Body of pancreas (tissue), 4 donors: ENCODE results near the gene SEMA3F. TPM values are rescaled to one million over a fixed set of nuclear protein-coding genes. Genes with fewer than 3 reads are reported as not detected.

Experiments
- ATAC-seq: fragments of 150-250 bp; one replicate; pipeline ENCODE4 v1.9.1; 2016
- DNase-seq, 4 donors: peaks; one replicate each; pipeline ENCODE4 v3.0.0-alpha.2; 2019
- H3K27ac ChIP-seq, 4 donors: fragments of 200-600 bp; sonication (generic); 1 replicate in 3 of 4; 2 replicates in 1 of 4; pipeline versions ENCODE4 v1.5.1 to v1.6.1; 2016 to 2019; ENCODE audit warnings: mild to moderate bottlenecking in 1 of 4, mixed read lengths in 1 of 4, moderate library complexity in 1 of 4
- H3K27me3 ChIP-seq, 2 donors: fragments of 200-600 bp; sonication (generic); one replicate each; pipeline ENCODE4 v1.6.0; 2016; ENCODE audit warnings: mild to moderate bottlenecking in 1 of 2
- H3K36me3 ChIP-seq, 2 donors: fragments of 200-600 bp; sonication (generic); replicated peaks in 1 of 2; 2 replicates each; pipeline ENCODE4 v1.5.1; 2016; ENCODE audit warnings: low read depth in 2 of 2; ENCODE audit not compliant: insufficient read depth in 1 of 2
- H3K4me1 ChIP-seq: fragments of 200-600 bp; sonication (generic); one replicate; pipeline ENCODE4 v1.6.0; 2016
- H3K4me3 ChIP-seq, 2 donors: fragments of 200-600 bp; sonication (generic); 1 replicate in 1 of 2; 2 replicates in 1 of 2; pipeline ENCODE4 v1.5.1; 2016 to 2019
- H3K9me3 ChIP-seq, 3 donors: fragments of 200-600 bp; sonication (generic); 1 replicate in 2 of 3; 2 replicates in 1 of 3; pipeline ENCODE4 v1.5.1; 2016
- POLR2A ChIP-seq, 3 donors: fragments of 450-650 bp; IDR thresholded peaks; one replicate each; pipeline ENCODE4 v1.6.1; 2016; ENCODE audit warnings: antibody characterized with exemption in 3 of 3, mild to moderate bottlenecking in 2 of 3
- WGBS, 2 donors: methylation state at CpG; one replicate each; pipeline ENCODE4 v1.1.5; 2017; 5-methylcytosine and 5-hydroxymethylcytosine counted together
- intact Hi-C: fragments of 100-400 bp; cut with DNase I; formaldehyde crosslinking; loops from one replicate; pipeline ENCODE4 v1.15.1; 2023
- total RNA-seq, 2 donors: library from RNA; depleted of rRNA; stranded (reverse); fragments of >200 nt; gene quantifications; one replicate each; pipeline ENCODE4 v1.1.0, GENCODE V29; 2016
- TF ChIP-seq, protein P1 (sequence below), 7 experiments: fragments of 450-650 bp in 4 of 7; fragments of 200-600 bp in 3 of 7; sonication (generic) in 3 of 7; IDR thresholded peaks; one replicate each; pipeline ENCODE4 v1.5.1; 2016 to 2019; ENCODE audit warnings: antibody characterized with exemption in 7 of 7

The SEMA3F gene
- total RNA-seq, 2 donors from 2014 or later, result 5.2 to 25.4 TPM

DNA sequence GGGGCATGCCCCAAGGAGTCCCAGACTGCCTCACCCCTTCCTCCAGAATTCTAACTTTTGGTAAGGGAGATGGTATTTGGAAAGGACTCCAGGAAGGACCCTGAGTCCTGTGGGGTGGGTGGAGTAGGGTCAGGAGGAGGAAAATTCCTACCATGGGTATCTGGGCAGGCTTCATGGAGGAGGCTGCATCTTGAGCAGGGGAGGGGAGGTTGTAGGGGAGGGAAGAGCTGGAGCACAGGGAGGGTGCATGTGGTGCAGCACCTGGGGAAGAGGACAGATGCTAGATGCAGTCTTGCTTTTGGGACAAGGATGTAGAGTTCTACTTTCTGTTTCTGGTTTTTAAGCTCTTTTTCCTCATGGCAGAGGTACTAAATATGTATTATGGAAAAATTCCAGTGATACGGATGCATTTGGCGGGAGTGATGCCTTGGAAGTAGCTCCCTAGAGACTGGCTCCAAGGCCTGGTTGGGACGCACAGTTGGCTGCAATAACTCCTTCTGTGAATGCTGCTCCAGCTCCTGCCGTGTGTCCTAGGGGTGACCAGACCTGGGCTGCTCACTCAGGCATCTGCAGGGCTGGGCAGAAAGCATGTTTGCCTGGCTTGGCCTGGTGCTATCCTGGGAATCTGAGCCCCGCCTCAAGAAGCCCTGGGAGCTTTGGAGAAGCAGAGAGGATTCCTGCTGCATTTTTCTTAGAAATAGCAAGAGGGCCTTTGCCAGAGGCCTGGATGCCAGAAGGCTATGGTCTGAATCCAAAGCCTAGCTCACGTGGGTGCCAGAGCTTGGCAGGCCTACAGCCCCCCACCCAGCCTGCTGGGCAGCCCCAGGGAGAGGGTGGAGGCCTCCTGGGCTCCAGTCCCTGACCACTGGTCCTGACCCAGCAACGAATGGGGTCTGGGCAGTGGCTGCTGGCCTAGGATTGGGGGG lies 10.1 kb downstream of the SEMA3F start:
- DNase-seq (no peak), ATAC-seq (no peak)
- no peak for TF ChIP-seq POLR2A (IDR thresholded peaks at IDR 0.05)
- TF ChIP-seq, protein P1, sequence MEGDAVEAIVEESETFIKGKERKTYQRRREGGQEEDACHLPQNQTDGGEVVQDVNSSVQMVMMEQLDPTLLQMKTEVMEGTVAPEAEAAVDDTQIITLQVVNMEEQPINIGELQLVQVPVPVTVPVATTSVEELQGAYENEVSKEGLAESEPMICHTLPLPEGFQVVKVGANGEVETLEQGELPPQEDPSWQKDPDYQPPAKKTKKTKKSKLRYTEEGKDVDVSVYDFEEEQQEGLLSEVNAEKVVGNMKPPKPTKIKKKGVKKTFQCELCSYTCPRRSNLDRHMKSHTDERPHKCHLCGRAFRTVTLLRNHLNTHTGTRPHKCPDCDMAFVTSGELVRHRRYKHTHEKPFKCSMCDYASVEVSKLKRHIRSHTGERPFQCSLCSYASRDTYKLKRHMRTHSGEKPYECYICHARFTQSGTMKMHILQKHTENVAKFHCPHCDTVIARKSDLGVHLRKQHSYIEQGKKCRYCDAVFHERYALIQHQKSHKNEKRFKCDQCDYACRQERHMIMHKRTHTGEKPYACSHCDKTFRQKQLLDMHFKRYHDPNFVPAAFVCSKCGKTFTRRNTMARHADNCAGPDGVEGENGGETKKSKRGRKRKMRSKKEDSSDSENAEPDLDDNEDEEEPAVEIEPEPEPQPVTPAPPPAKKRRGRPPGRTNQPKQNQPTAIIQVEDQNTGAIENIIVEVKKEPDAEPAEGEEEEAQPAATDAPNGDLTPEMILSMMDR (IDR thresholded peaks at IDR 0.05), result no peak
- Histone ChIP-seq H3K27me3 (no peaks in the 10 kb centered on the region), H3K4me1 (peaks cover 4% of the 10 kb centered on the region), H3K4me3 (no peak overlapping the region), H3K9me3 (no peaks in the 10 kb centered on the region), H3K36me3 (no peaks in the 10 kb centered on the region), H3K27ac (peak overlapping the region in 1 of 4 donors; percentile 19)
- intact Hi-C loops, result no loop called here
- whole genome bisulfite sequencing, 2 donors, result 63 to 71% methylated on average over 4 to 7 of the region's 7 CpGs

DNA sequence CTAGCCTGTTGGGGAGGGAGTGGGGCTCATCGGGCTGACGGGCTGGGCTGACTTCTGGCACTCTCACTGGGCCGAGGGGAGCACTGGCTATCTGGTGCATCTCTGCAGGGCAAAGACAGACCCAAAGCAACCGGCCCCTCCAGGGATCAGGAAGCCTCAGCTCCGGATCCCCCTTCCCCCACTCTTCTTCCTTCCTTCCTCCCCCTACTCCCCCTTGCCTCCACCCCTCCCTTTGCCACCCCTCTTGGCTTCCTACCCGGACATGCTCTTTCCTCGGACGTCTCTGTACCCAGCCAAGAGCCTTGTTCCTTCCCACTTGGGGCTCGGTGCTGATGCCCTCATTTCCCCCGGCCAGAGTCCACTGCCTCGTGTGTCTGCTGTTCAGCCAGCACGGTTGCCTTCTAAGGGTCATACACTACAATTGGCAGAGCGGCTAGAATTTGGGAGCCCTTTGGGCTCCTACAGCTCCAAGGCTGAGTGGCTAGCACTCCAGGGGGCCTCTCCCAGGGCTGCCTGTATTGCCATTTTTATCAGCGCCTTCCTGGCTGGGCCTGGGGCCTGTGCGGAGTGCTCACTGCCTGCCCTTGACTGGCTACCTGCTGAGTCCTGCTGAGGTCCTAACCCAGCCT lies 10.9 kb downstream of the SEMA3F start:
- 73 to 75% methylated on average over 7 to 15 of the region's 15 CpGs for WGBS, 2 donors
- H3K4me1 ChIP-seq, result peaks cover 8% of the 10 kb centered on the region
- H3K36me3 ChIP-seq, result no peaks in the 10 kb centered on the region
- no peak for DNase-seq
- intact Hi-C loops, result no loop called here
- no peaks in the 10 kb centered on the region for H3K9me3 ChIP-seq
- TF ChIP-seq, protein P1 (IDR thresholded peaks at IDR 0.05), result no peak
- no peak for TF ChIP-seq POLR2A (IDR thresholded peaks at IDR 0.05)
- peak overlapping the region in 2 of 4 donors; percentile 19 to 44 for H3K27ac ChIP-seq
- H3K27me3 ChIP-seq, result no peaks in the 10 kb centered on the region
- no peak overlapping the region for H3K4me3 ChIP-seq
- ATAC-seq, result no peak

DNA sequence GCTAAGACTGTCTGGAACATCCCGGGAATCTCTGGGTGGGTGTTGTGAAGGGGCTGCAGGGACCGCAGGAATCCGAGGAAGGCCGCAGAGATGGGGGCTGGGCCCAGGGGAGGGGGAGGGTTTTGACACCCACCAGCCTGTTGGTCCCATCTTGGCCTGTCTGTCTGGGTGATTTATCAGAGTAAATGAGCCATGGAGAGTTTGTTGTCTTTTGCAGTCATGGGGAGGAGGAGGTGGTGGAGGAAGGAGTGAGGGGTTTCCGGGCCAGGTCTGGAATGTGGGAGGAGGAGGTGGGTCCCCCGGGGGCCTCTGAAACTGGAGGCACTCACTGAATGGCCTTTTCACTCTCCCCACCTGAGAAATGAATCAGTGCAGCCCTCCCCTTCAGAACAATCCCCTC lies 11.5 kb downstream of the SEMA3F start:
- H3K4me3 ChIP-seq, result no peak overlapping the region
- WGBS, 2 donors, result 64 to 81% methylated on average over 6 of the region's 6 CpGs
- DNase-seq, result no peak
- no peak for TF ChIP-seq POLR2A (IDR thresholded peaks at IDR 0.05)
- TF ChIP-seq, protein P1 (IDR thresholded peaks at IDR 0.05), result no peak
- no peaks in the 10 kb centered on the region for H3K9me3 ChIP-seq
- H3K36me3 ChIP-seq, result no peaks in the 10 kb centered on the region
- H3K4me1 ChIP-seq, result peaks cover 14% of the 10 kb centered on the region
- H3K27me3 ChIP-seq, result no peaks in the 10 kb centered on the region
- ATAC-seq, result no peak
- intact Hi-C loops, result no loop called here
- peak overlapping the region in 2 of 4 donors; percentile 19 to 44 for H3K27ac ChIP-seq

DNA sequence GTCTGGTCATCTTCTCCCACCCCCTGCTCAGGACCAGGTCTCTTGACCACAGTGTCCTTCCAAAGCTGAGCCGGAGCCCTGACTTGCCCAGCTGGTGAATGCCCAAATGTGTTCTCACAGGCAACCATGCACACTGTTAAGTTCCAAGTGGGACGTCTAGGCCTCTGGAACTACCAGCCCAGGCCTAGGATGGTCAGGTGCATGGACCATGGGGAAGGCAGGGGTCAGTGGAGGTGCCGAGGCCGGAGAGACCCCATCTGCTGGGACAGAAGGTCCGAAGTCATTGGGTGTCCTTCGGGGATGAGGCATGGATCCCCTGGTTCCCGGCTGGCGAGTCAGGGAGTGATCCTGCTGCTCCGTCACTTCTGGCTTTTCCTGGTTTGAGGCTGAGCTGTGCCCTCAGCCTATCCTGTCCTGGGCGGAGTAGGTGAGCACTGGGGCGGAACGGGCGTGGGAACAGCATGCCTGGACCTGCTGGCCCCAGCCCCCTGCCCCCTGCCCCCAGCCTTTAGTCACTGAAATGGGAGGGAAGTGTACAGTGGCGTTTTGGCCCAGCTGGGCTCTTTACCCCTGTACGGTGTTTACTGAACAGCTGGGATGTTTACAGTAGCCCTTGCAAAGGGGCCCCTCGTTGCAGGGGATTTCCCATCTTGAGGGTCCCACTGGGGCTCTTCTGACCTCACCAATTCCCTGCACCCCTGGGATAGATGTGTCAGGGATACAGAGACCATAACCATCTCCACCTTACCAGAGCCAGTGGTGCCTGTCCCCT lies 12.1 kb downstream of the SEMA3F start:
- no peak for TF ChIP-seq POLR2A (IDR thresholded peaks at IDR 0.05)
- TF ChIP-seq, protein P1 (IDR thresholded peaks at IDR 0.05), result no peak
- intact Hi-C loops, result no loop called here
- ATAC-seq (no peak), DNase-seq (no peak)
- H3K27ac ChIP-seq, result peak overlapping the region in 1 of 4 donors; percentile 44
- H3K9me3 ChIP-seq, result no peaks in the 10 kb centered on the region
- no peaks in the 10 kb centered on the region for H3K36me3 ChIP-seq
- no peak overlapping the region for H3K4me3 ChIP-seq
- H3K4me1 ChIP-seq, result peaks cover 21% of the 10 kb centered on the region
- 63 to 78% methylated on average over 11 to 16 of the region's 16 CpGs for WGBS, 2 donors
- no peaks in the 10 kb centered on the region for H3K27me3 ChIP-seq
